ENCODE results near the gene EHMT1.
"Not testable (repeated sequence)": the region's sequence is repeated elsewhere in the genome, so short reads cannot be mapped to it uniquely, and the experiment has no call there.

EHMT1 gene

GRCh38 chr9:137733429-137733828 lies 114.6 kb downstream of the EHMT1 start:
- H3K4me3 ChIP-seq: no peak overlapping the region
- H3K27ac ChIP-seq: no peak overlapping the region
- TF ChIP-seq CTCF (IDR thresholded peaks at IDR 0.05): no peak
- no peaks in the 10 kb centered on the region for H3K4me1 ChIP-seq
- no peaks in the 10 kb centered on the region for H3K9me3 ChIP-seq
- peaks cover 10 to 54% (median 48%) of the 10 kb centered on the region in 3 donors for H3K36me3 ChIP-seq
- no peak for DNase-seq
- intact Hi-C loops (cut with DNase I; ENCODE audit: low total_unique reads): no loop called here
- no peaks in the 10 kb centered on the region for H3K27me3 ChIP-seq

- Histone ChIP-seq H3K27me3 (no peaks in the 10 kb centered on the region), H3K9me3 (no peaks in the 10 kb centered on the region), H3K27ac (no peak overlapping the region), H3K4me1 (no peaks in the 10 kb centered on the region), H3K4me3 (no peak overlapping the region), H3K36me3 (peaks cover 3 to 46% (median 41%) of the 10 kb centered on the region in 3 donors)
- DNase-seq: no peak
- no peak for TF ChIP-seq CTCF (IDR thresholded peaks at IDR 0.05)
- intact Hi-C loops (cut with DNase I; ENCODE audit: low total_unique reads): no loop called here
Observed at GRCh38 chr9:137734181-137734580, 115.4 kb downstream of the EHMT1 start.

- H3K4me1 ChIP-seq; DNase-seq; intact Hi-C loops (cut with DNase I; ENCODE audit: low total_unique reads); H3K9me3 ChIP-seq; H3K4me3 ChIP-seq; H3K27me3 ChIP-seq; H3K27ac ChIP-seq: not testable (repeated sequence)
- H3K36me3 ChIP-seq: peaks cover 1 to 24% (median 6%) of the 10 kb centered on the region in 3 donors
Observed at GRCh38 chr9:137738182-137738696, 119.4 kb downstream of the EHMT1 start.

- H3K4me3 ChIP-seq: no peak overlapping the region
- no peak for DNase-seq
- H3K36me3 ChIP-seq: peaks cover 6 to 24% (median 6%) of the 10 kb centered on the region in 3 donors
- no peak for TF ChIP-seq CTCF (IDR thresholded peaks at IDR 0.05)
- intact Hi-C loops (cut with DNase I; ENCODE audit: low total_unique reads): no loop called here
- no peak overlapping the region for H3K27ac ChIP-seq
- peaks cover 0 to 6% (median 0%) of the 10 kb centered on the region in 4 donors for H3K4me1 ChIP-seq
- no peaks in the 10 kb centered on the region for H3K27me3 ChIP-seq
- H3K9me3 ChIP-seq: no peaks in the 10 kb centered on the region
Observed at GRCh38 chr9:137738703-137739102, 119.9 kb downstream of the EHMT1 start.

GRCh38 chr9:137739371-137740309 lies 120.8 kb downstream of the EHMT1 start:
- H3K9me3 ChIP-seq: no peaks in the 10 kb centered on the region
- TF ChIP-seq CTCF (IDR thresholded peaks at IDR 0.05): no peak
- no peak overlapping the region for H3K4me3 ChIP-seq
- H3K27me3 ChIP-seq: no peaks in the 10 kb centered on the region
- DNase-seq: no peak
- intact Hi-C loops (cut with DNase I; ENCODE audit: low total_unique reads): no loop called here
- peaks cover 0 to 6% (median 0%) of the 10 kb centered on the region in 4 donors for H3K4me1 ChIP-seq
- no peak overlapping the region for H3K27ac ChIP-seq
- H3K36me3 ChIP-seq: peaks cover 13 to 30% (median 15%) of the 10 kb centered on the region in 3 donors

GRCh38 chr9:137740312-137740711 lies 121.5 kb downstream of the EHMT1 start:
- no peak overlapping the region for H3K27ac ChIP-seq
- no peak for TF ChIP-seq CTCF (IDR thresholded peaks at IDR 0.05)
- H3K27me3 ChIP-seq: no peaks in the 10 kb centered on the region
- no peaks in the 10 kb centered on the region for H3K9me3 ChIP-seq
- no peak for DNase-seq
- peaks cover 19 to 33% (median 20%) of the 10 kb centered on the region in 3 donors for H3K36me3 ChIP-seq
- intact Hi-C loops (cut with DNase I; ENCODE audit: low total_unique reads): no loop called here
- peaks cover 0 to 6% (median 0%) of the 10 kb centered on the region in 4 donors for H3K4me1 ChIP-seq
- no peak overlapping the region for H3K4me3 ChIP-seq

All from tibial artery (tissue), 4 donors.